ENCODE results near the gene PLXNA4. TPM values are rescaled to one million over a fixed set of nuclear protein-coding genes. Genes with fewer than 3 reads are reported as not detected.

The PLXNA4 gene
- total RNA-seq, 2 donors from 2014 or later = 0.41 to 2.8 TPM

GRCh38 chr7:132618271-132618955, 42.1 kb upstream of the PLXNA4 start:
- TF ChIP-seq POLR2A (IDR thresholded peaks at IDR 0.05) (no peak), POLR2AphosphoS5 (IDR thresholded peaks at IDR 0.05) (no peak), CTCF (IDR thresholded peaks at IDR 0.05) (no peak)
- Histone ChIP-seq H3K9me3 (no peaks in the 10 kb centered on the region), H3K27me3 (replicated peaks; ENCODE audit: insufficient read depth) (no peaks in the 10 kb centered on the region), H3K4me1 (replicated peaks) (no peaks in the 10 kb centered on the region), H3K4me3 (no peak overlapping the region), H3K36me3 (no peaks in the 10 kb centered on the region), H3K27ac (no peak overlapping the region)
- 87% methylated on average over 2 of the region's 2 CpGs for WGBS
- intact Hi-C loops (cut with DNase I) = no loop called here
- DNase-seq (ENCODE audit: low spot score) = no peak

DNA sequence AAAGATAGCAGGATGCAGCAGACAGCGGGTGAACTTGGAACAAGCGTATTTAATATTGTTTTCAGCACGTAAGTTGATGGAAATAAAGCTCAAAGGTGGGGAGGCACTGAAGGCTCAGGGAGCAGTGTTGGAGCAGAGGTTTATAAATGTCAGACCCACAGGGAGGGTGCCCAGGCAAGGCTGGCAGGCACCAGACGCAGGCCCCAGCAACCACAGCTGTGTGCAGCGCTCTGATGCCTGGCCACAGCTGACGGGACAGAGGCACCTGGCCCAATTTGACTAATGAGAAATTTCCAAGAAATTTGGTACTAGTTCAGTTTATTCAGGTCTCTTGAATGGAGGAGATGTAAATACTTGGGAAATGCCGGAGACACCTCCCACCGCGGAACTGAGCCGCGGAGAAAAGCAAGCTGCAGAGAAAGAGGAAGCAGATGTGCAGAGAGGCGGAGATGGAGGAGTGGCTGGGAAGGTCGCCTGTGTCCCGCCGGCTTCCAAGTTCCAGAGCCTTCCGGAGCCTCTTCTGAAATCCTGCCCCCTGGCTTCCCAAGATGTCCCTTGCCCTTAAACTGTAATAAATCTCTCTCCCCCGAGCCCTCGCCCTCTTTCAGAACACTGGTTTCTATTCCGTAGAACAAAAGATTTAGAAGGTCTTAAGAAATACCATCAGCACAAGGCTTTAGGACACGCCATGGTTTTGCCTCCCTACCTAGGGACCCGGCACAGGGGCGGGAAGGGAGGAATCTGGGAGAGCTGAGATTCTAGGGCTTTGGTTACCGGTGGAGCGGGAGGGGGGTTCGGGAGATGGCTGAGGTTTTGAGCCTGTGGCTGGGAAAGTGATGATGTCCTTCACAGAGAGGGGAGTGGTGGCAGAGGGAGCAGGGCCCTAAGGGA, 38.4 kb upstream of the PLXNA4 start:
- no peak for DNase-seq (ENCODE audit: low spot score)
- Histone ChIP-seq H3K36me3 (no peaks in the 10 kb centered on the region), H3K9me3 (no peaks in the 10 kb centered on the region), H3K4me1 (replicated peaks) (no peaks in the 10 kb centered on the region), H3K27me3 (replicated peaks; ENCODE audit: insufficient read depth) (no peaks in the 10 kb centered on the region), H3K27ac (no peak overlapping the region), H3K4me3 (no peak overlapping the region)
- TF ChIP-seq CTCF (IDR thresholded peaks at IDR 0.05) (no peak), POLR2A (IDR thresholded peaks at IDR 0.05) (no peak), POLR2AphosphoS5 (IDR thresholded peaks at IDR 0.05) (no peak)
- intact Hi-C loops (cut with DNase I) = no loop called here
- WGBS = 15% methylated on average over 25 of the region's 25 CpGs

- TF ChIP-seq POLR2A (IDR thresholded peaks at IDR 0.05) (no peak), POLR2AphosphoS5 (IDR thresholded peaks at IDR 0.05) (no peak), CTCF (IDR thresholded peaks at IDR 0.05) (no peak)
- Histone ChIP-seq H3K36me3 (no peaks in the 10 kb centered on the region), H3K4me3 (no peak overlapping the region), H3K27ac (no peak overlapping the region), H3K9me3 (no peaks in the 10 kb centered on the region), H3K4me1 (replicated peaks) (no peaks in the 10 kb centered on the region), H3K27me3 (replicated peaks; ENCODE audit: insufficient read depth) (no peaks in the 10 kb centered on the region)
- WGBS = 89% methylated on average over 2 of the region's 2 CpGs
- intact Hi-C loops (cut with DNase I) = no loop called here
- no peak for DNase-seq (ENCODE audit: low spot score)
These were observed 37.5 kb upstream of the PLXNA4 start for GRCh38 chr7:132613737-132614136.

DNA sequence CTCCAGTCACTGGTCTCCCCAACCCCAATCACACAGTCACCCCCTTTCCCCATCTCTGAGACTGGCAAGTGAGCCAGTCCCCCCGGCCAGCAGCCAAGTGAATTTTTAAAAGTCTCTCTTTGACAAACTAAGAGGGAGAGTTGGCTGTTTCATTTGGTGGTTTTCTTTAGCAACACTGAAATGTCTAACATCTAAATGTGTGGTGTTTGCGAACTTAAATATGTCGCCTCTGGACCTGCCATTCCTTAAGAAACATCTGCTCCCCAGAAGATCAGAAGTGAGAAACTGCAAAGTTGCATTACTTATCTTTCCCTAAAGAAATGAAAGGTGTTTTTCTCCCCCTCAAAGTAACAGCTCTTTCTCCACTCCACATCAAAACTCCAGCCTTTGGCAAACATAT, 34.7 kb upstream of the PLXNA4 start:
- 93% methylated on average over 3 of the region's 3 CpGs for WGBS
- Histone ChIP-seq H3K4me1 (replicated peaks) (no peaks in the 10 kb centered on the region), H3K27me3 (replicated peaks; ENCODE audit: insufficient read depth) (no peaks in the 10 kb centered on the region), H3K36me3 (no peaks in the 10 kb centered on the region), H3K27ac (no peak overlapping the region), H3K9me3 (no peaks in the 10 kb centered on the region), H3K4me3 (no peak overlapping the region)
- intact Hi-C loops (cut with DNase I) = no loop called here
- DNase-seq (ENCODE audit: low spot score) = no peak
- TF ChIP-seq CTCF (IDR thresholded peaks at IDR 0.05) (no peak), POLR2AphosphoS5 (IDR thresholded peaks at IDR 0.05) (no peak), POLR2A (IDR thresholded peaks at IDR 0.05) (no peak)

Measured in prostate gland (tissue), 2 donors.